GM19328 (cell line): Measurements from ENCODE around the gene NABP1.
"Not testable (repeated sequence)": the region's sequence is repeated elsewhere in the genome, so short reads cannot be mapped to it uniquely, and the experiment has no call there.

Source experiments
- ATAC-seq: cut with Tn5 transposase; IDR thresholded peaks from one replicate; pipeline ENCODE4 v1.9.1; 2021; ENCODE audit warnings: mild to moderate bottlenecking, moderate library complexity; ENCODE audit not compliant: unreplicated experiment

Gene NABP1, protein sequence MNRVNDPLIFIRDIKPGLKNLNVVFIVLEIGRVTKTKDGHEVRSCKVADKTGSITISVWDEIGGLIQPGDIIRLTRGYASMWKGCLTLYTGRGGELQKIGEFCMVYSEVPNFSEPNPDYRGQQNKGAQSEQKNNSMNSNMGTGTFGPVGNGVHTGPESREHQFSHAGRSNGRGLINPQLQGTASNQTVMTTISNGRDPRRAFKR

DNA sequence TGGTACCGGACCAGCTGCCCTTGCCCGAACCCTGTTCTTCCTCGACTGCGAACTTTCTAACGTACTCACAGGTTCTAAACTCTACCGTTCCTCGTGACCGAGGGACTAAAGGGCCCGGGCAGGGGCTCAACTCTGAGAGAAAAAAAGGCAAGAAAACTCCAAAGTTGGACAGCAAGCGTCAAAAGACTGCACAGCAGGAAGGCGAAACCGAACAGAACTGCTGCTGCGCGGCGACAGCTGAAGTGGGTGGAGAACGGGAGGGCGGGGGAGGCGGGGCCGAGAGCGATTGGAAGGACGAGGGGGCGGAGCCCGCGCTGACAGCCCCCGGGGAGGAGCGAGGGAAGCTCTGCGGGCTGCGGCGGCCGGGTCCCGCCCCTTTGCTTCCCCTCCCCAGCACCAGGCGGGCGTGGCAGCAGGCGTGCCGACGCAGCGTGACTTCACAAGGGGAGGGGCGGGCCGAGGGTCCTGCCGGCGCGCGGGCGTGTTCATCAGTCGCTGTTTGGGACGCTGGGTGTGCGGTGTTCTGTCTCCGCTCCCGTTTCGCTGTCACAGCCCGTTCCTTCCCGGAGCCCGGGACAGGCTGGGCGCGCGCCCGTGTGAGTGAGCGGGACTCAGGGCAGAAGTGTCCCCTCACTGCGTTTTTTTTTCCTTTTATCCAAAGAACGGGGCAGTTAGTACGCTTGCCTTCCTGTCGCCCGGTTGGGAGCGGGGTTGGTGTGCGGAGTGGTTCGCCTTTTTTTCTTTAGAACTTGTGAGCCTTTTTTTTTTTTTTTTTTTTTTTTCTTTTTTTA, at the start of gene NABP1:
Gene NABP1 (plus strand): TSS at position 491 of the 791 bp plus-strand sequence. CDS start 479 bp downstream, outside the sequence.
- ATAC-seq, result peak; percentile 60

DNA sequence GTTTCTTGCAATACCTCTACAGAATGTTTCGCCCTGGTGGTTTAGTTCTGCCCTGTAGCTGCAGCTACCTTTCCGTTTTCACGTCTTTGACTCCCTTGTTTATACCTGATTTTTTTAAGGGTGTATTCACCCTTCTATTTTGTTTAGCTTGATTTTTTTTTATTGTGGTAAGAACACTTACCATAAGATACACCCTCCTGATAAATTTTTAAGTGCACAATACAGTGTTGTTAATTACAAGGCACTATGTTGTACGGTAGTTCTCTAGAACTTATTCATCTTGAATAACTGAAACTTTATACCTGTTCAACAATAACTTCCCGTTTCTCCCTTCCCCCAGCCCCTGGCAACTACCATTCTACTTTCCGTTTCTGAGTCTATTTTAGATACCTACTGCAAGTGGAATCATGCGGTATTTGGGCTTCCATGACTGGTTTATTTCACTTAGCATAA, 48.9 kb upstream of the NABP1 start:
- no peak for ATAC-seq

DNA sequence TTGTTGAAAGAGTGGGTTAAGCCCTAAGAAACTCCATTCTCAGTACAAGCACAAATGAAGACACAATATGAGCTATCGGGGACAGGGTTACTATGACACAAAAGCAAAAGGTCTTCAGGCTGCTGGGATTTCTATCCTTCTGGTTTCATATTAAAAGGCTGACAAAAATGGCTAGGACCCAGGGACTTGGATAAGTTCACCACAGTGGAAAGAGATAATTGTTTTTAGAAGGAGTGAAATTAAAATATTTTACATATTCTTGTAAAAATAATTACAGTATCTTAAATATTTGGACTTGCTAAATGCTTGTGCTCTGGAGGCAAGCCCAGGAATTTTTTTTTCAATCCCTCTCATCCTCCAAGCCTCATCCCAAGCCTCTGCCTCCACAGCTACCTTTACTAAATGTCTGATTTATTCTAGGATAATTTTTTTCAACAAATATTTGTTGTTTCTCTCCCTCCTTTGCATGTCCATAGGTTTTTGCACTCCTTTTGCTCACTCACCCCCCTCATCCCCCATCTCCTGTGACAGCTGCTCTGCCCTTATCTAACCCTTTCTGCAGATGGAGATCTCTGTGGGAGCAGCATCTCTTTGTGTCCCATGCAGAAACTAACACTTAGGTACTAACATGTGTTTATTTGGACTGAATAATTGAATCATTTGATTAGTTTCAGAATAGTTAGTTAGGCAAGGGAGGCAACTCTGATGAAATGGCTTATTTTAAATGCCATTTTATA, 47.8 kb upstream of the NABP1 start:
- no peak for ATAC-seq

DNA sequence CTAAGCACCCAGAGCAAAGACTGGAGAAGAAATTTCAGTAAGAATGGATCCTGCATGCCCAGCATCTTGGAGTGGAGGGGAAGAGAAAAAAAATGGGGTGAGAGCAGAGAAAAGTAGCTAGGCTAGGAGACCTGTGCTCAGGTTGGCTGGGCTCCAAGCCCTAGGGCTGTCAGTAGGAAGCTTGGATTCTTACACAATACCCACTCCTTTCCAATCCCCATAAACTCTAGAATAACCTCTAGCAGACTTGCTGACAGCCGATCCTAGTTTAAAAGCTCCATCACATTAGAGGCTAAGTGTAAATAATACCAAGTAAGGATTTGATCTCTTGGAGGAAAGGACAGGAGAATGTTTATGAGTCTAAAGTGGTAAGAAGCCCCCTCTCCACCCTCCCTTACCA, 46.2 kb upstream of the NABP1 start:
- no peak for ATAC-seq

DNA sequence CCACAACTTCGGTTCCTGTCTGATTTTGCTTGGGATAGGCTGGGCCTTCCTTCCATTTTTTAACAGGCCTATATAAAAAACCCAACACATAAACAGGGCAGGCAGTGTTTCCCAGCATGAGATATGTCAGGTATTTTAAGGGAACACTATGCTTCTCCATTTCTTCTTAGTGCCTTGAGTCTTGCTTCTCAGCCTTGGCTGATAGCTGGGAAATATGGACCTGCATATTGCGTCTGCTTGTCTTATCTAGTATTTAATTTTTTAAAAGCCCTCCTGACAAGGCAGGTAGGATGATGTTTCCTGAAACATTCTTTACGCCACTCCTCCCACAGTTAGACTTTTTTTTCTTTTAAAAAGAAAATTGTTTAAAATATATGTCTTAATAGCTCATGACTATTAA, 45.5 kb upstream of the NABP1 start:
- ATAC-seq, result no peak

- no peak for ATAC-seq
Observed at GRCh38 chr2:191634791-191635190, 43.1 kb upstream of the NABP1 start.

DNA sequence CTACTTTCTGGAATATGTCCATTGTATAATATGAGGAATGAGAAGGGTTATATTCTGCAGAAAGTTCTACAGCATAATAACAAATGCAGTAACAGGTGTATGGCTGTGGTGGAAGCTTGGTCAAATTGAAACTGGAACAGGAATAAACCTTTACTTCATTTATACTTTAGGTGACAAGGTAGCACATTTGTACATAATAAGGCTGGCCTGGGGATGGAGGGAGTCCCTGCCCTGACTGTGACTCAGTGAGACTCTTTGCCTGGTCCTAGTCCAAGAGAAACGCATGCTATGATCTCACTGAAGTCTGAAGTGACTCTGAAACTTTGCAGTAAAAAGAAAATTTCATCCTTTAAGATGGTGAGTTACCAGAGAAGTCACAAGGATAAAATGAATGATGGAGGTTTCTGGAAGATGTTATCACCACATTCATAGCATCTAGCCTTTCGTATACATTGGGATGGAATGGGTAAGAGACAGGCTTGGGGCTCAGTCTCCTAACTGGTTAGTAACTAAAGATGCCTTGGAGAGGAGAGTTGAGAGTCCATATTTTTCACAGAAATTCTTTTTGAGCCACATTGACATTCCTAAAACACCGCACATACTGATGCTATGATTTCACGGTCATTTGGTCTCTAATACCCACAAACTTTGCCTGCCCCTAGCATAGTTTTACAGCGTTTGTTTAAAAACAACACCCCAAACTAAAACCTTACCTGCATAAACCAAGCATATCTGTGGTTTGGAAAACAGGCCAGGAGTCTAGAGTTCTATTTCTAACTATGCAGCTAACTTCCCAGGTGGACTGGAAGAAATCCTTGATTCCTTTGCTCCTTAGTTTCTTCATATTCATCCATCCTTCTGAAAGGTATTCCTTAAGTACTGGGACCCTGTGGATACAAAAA, 42.4 kb upstream of the NABP1 start:
- peak; percentile 74 for ATAC-seq

- ATAC-seq, result no peak
Observed at GRCh38 chr2:191636235-191636543, 41.7 kb upstream of the NABP1 start.

DNA sequence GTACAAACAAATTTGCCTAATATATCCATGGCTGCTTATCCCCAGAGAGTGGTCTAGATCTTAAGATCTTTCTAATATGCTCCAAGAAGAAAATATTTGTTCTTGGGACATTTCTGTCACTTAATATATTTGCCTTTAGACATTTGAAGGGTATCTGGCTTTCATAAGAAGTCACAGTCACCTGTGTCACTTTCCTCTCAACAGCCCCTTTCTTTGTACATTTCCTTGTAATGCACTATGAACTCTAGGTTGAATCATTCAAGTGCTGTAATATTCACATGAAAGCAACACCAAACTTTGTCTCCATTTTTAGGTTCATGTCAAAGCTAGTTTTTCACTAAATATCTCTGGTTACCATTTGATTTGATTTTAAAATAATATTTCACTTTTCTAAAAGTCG, 41.4 kb upstream of the NABP1 start:
- no peak for ATAC-seq

DNA sequence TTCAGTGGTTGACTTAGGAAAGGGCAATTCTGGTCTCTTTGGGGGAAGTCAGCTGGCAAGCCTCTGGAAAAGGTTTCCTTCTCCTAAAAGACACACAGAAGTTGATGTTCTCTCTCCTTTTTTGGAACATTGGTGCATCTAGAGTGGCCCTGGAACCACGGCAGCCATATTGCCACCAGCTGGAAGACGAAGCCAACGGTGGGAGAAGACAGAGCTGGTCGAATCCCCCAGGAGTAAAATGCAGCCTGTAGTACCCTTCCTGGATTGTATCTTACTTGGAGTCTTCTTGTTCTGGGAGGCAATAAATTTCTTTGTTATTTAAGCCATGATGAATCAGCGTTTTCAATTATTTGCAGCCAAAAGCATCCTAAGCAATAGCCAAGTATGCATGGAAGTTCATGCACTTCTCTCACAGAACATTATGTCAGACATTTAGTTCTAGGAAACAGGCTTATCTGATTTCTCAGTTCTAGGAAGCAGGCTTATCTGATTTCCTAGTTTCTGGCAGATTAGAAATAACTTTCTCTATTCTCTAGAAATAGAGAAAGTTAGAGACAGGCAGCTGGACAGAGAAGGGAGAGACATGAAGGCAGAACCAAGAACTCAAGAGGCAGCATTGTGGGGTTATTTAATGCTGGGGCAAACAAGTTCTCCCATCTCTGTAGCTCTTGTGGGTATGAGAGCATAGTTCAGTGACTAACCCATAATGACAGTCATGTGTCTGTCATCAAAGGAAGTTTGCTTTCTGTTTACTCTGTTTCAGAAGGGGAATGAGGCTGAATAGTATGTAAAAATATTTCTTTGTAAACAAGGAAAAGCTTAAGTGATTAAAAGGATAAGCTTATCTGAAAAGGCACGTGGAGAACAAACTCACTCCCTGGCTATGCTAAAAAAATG, 40.5 kb upstream of the NABP1 start:
- peak; percentile 65 for ATAC-seq

- peak; percentile 6 for ATAC-seq
Observed at GRCh38 chr2:191638079-191638801, 39.7 kb upstream of the NABP1 start.

GRCh38 chr2:191638802-191639172, 39.1 kb upstream of the NABP1 start:
- ATAC-seq, result no peak

- no peak for ATAC-seq
Observed at GRCh38 chr2:191641609-191642008, 36.3 kb upstream of the NABP1 start.

DNA sequence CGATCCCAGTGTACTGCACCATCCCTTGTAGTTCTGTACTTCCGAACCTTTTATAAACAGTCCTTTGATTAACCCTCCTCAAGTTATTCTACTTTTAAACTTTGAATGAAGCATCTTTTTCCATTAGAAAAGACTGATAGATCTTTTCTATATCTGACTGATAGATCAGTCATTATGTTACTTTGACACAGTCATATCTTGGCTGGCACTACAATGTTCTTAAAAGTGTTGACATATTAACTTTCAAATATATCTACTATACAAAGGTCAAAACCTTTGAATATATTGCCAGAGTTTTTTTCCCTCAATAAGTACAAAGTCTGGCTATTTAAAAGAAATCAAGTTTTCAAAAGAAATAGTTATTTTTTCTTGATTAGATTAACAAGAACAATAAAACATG, 35.4 kb upstream of the NABP1 start:
- no peak for ATAC-seq

DNA sequence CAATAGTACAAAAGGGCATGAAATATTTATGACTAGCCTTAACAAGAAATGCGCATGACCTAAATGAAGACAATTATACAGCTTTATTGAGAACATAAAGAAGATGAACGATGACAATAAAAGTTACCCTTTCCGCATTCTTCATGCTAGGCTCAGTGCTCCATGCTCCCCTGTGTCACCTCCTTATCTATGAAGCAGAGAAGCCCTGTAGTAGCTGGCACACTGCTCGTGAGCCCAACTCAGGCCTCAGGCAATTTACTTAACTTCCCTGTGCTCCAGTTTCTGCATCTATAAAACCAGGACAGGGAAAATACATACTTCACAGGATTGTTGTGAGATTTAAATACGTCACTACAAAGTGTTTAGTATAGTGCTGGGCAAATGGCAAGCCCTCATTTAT, 34.5 kb upstream of the NABP1 start:
- ATAC-seq, result no peak

DNA sequence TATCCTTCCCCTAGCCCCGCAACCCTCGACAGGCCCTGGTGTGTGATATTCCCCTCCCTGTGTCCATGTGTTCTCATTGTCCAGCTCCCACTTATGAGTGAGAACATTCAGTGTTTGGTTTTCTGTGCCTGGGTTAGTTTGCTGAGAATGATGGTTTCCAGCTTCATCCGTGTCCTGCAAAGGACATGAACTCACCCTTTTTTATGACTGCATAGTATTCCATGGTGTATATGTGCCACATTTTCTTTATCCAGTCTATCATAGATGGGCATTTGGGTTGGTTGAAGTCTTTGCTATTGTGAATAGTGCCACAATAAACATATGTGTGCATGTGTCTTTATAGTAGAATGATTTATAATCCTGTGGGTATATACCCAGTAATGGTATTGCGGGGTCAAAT, 33.3 kb upstream of the NABP1 start:
- ATAC-seq, result not testable (repeated sequence)

DNA sequence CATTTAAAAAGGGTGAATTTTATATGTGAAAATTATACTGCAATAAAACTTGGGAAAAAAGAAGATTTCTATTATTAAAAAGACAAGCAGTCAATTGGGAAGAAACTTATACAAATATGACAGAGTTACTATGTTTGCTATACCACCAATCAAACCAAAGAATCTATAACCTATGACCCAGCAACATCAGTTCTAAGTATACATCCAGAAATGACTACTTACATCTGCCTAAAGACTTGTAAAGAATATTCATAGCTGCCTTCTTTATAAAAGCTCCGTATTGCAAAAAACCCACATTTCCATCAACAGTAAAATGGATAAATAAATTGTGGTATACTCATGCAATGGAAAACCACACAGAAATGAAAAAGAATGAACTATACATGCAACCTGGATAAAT, 32.9 kb upstream of the NABP1 start:
- ATAC-seq, result no peak

DNA sequence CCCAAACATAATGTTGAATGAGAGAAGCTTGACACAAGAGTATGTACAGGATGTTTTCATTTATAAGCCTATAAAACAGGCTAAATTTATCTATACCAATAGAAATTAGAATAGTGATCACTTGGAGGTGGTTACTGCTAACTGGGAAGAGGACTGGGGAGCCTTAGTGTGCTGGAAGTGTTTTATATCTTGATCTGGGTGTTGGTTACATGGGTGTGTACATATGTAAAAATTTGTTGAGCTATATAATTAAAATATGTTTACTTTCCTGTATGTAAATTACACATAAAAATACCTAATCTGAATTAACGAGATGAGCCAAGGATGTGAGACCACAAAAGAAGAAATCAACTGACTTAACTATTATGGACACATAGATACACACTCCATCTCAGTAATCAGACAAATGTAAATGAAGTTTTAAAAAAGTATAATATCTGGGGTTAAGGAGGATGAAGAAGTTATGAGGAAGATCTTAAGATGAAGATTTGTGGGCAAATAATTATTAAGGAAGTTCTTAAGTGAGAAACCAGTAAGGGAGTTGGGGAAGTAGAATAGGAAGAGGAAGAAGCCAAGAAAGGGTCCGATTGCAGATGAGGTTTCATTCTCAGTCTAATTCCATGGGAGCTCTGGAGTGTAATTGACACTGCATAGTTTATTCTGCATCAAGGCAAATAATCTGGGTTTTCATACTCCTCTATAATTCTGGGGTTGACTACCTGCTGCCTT, 32.3 kb upstream of the NABP1 start:
- no peak for ATAC-seq
